A549 (cell line): Measurements from ENCODE around the gene DUSP7. TPM values are rescaled to one million over a fixed set of nuclear protein-coding genes. Genes with fewer than 3 reads are reported as not detected.
A peak's percentile ranks its signal among the peaks of the same experiment; 100 is the strongest.

Source experiments
- ATAC-seq, 2 experiments: fragments of 200-7000 bp in 1 of 2; fragments of >200 bp in 1 of 2; cut with Nextera tagmentation in 1 of 2; cut with Tn5 transposase in 1 of 2; 3 replicates each; pipeline versions ENCODE4 v1.8.0 to v1.9.1; 2018 to 2020; ENCODE audit warnings: mild to moderate bottlenecking in 1 of 2, moderate library complexity in 1 of 2
- CTCF ChIA-PET: fragments of 300-600 bp; sonication (Branson Sonifier 250); formaldehyde crosslinking; extraction: SDS; loops from one replicate; lab custom pipeline; 2021; ENCODE audit warnings: antibody characterized with exemption, inconsistent platforms; lab: Yijun Ruan, JAX
- POLR2A ChIA-PET: fragments of 350-600 bp; formaldehyde crosslinking; extraction: SDS; loops from one replicate; lab custom pipeline; 2021; ENCODE audit warnings: antibody characterized with exemption, inconsistent platforms; lab: Yijun Ruan, JAX
- DNase-seq, 2 experiments: peaks; one replicate each; pipeline versions ENCODE4 v3.0.0 to v3.0.0-alpha.2; 2011 to 2016; ENCODE audit warnings: low read depth in 1 of 2, low spot score in 1 of 2
- FAIRE-seq: peaks from 2 replicates; lab custom pipeline; 2011; peaks lifted over from hg19 to GRCh38; lab: Jason Lieb, UNC
- H3K27ac ChIP-seq, 2 experiments: fragments of >200 bp; sonication (Bioruptor Twin); formaldehyde crosslinking; 3 replicates each; pipeline ENCODE4 v1.5.1; 2016 to 2017
- H3K4me1 ChIP-seq: fragments of >200 bp; sonication (Bioruptor Twin); formaldehyde crosslinking; 3 replicates; pipeline ENCODE4 v1.6.1; 2016
- H3K4me2 ChIP-seq: fragments of >200 bp; sonication (Bioruptor Twin); formaldehyde crosslinking; 3 replicates; pipeline ENCODE4 v1.6.1; 2016
- H3K4me3 ChIP-seq: fragments of >200 bp; sonication (Bioruptor Twin); formaldehyde crosslinking; 3 replicates; pipeline ENCODE4 v1.5.1; 2016
- H3K9me3 ChIP-seq: fragments of >200 bp; sonication (Bioruptor Twin); formaldehyde crosslinking; 3 replicates; pipeline ENCODE4 v1.6.1; 2016
- EHMT2 ChIP-seq: fragments of 200-600 bp; sonication (generic); IDR thresholded peaks from 2 replicates; pipeline ENCODE4 v1.6.1; 2016; ENCODE audit warnings: antibody characterized with exemption, low read depth, mild to moderate bottlenecking, moderate library complexity
- FOSB ChIP-seq: fragments of 250-450 bp; sonication (Bioruptor Pico); IDR thresholded peaks from 2 replicates; pipeline ENCODE4 v1.5.0; 2020; ENCODE audit warnings: mild to moderate bottlenecking, moderate library complexity
- FOSL2 ChIP-seq, 2 experiments: fragments of 450-650 bp in 1 of 2; fragments of >200 bp in 1 of 2; sonication (Bioruptor Twin) in 1 of 2; formaldehyde crosslinking; IDR thresholded peaks; 2 replicates each; pipeline versions ENCODE4 v1.5.0 to v1.6.1; 2016 to 2020; ENCODE audit warnings: mild to moderate bottlenecking in 1 of 2, moderate library complexity in 1 of 2
- GATA3 ChIP-seq: IDR thresholded peaks from 2 replicates; pipeline ENCODE4 v1.6.1; 2012; ENCODE audit warnings: borderline replicate concordance
- HMGXB4 ChIP-seq: fragments of 250-450 bp; sonication (Bioruptor Pico); IDR thresholded peaks from 2 replicates; pipeline ENCODE4 v1.5.0; 2021; ENCODE audit warnings: mild to moderate bottlenecking, moderate library complexity, borderline replicate concordance
- HOXA7 ChIP-seq: fragments of 250-450 bp; sonication (Bioruptor Pico); IDR thresholded peaks from 2 replicates; pipeline ENCODE4 v1.5.0; 2020; ENCODE audit warnings: mild to moderate bottlenecking, moderate library complexity
- HOXB13 ChIP-seq: fragments of 250-450 bp; sonication (Bioruptor Pico); IDR thresholded peaks from 2 replicates; pipeline ENCODE4 v1.5.0; 2020; ENCODE audit warnings: low read depth, mild to moderate bottlenecking, moderate library complexity
- KDM5A ChIP-seq: fragments of 200-600 bp; sonication (generic); IDR thresholded peaks from 2 replicates; pipeline ENCODE4 v1.6.1; 2016; ENCODE audit warnings: antibody characterized with exemption, mild to moderate bottlenecking
- MAX ChIP-seq: IDR thresholded peaks from 2 replicates; pipeline ENCODE4 v1.6.1; 2012
- RARB ChIP-seq: fragments of 250-450 bp; sonication (Bioruptor Pico); IDR thresholded peaks from 2 replicates; pipeline ENCODE4 v1.8.0; 2021; ENCODE audit warnings: mild to moderate bottlenecking, moderate library complexity
- REST ChIP-seq: fragments of 200-600 bp; sonication (generic); IDR thresholded peaks from 2 replicates; pipeline ENCODE4 v1.6.1; 2016; ENCODE audit warnings: antibody characterized with exemption, mild to moderate bottlenecking, moderate library complexity
- RFX5 ChIP-seq: fragments of 450-650 bp; IDR thresholded peaks from 2 replicates; pipeline ENCODE4 v1.7.1; 2014; ENCODE audit warnings: antibody characterized with exemption, mild to moderate bottlenecking, moderate library complexity
- SMC3 ChIP-seq: fragments of >200 bp; sonication (Bioruptor Twin); formaldehyde crosslinking; IDR thresholded peaks from 3 replicates; pipeline ENCODE4 v1.6.1; 2018; ENCODE audit warnings: inconsistent platforms
- SREBF2 ChIP-seq: fragments of 450-650 bp; IDR thresholded peaks from 2 replicates; pipeline ENCODE4 v1.6.1; 2014; ENCODE audit warnings: mild to moderate bottlenecking, moderate library complexity
- TFCP2L1 ChIP-seq: fragments of 250-450 bp; sonication (Bioruptor Pico); IDR thresholded peaks from 2 replicates; pipeline ENCODE4 v1.5.0; 2021; ENCODE audit warnings: mild to moderate bottlenecking
- TP53 ChIP-seq: fragments of 250-450 bp; sonication (Bioruptor Pico); IDR thresholded peaks from 2 replicates; pipeline ENCODE4 v1.5.0; 2021; ENCODE audit warnings: mild to moderate bottlenecking, moderate library complexity
- USF2 ChIP-seq: fragments of 450-650 bp; IDR thresholded peaks from 2 replicates; pipeline ENCODE4 v1.6.1; 2014; ENCODE audit warnings: antibody characterized with exemption
- WGBS: methylation state at CpG from one replicate; pipeline ENCODE4 v1.1.6; 2017; ENCODE audit errors: missing lambda C conversion rate; 5-methylcytosine and 5-hydroxymethylcytosine counted together
- polyA plus RNA-seq, 4 experiments: library from polyadenylated mRNA; depleted of rRNA in 3 of 4; stranded (reverse); fragments of >200 nt; fragmentation: RNase III in 1 of 4; extraction: RNeasy Plus Mini Kit Qiagen cat#74134 plus additional on column Dnase treatment in 1 of 4; gene quantifications; 2 replicates in 3 of 4; 3 replicates in 1 of 4; pipeline ENCODE4 v1.2.3, GENCODE V29; 2011 to 2017

DUSP7 gene
- polyA plus RNA-seq, 2 of the 4 experiments (the other 2 are of a cell fraction): 4.4 to 4.8 TPM

GRCh38 chr3:52057812-52058495 lies 1.6 kb upstream of the DUSP7 start:
- ChIA-PET CTCF (interaction anchor here (0.7 to 5.3 kb wide), 5 partner anchors 13 to 115 kb away, joined by 3 to 36 read pairs (median 3); no protein-coding TSS in a partner anchor), POLR2A (interaction anchor here (1.0 to 2.8 kb wide), 2 partner anchors 22 to 62 kb away, joined by 3 to 14 read pairs; partner anchors contain the start of gene RPL29)

GRCh38 chr3:52056968-52057811 lies 819 bp upstream of the DUSP7 start:
- peak; percentile 92 to 96 for DNase-seq
- ChIA-PET POLR2A (interaction anchor here (1.0 to 2.8 kb wide), 3 partner anchors 23 to 74 kb away, joined by 3 to 14 read pairs (median 3); partner anchors contain the start of gene RPL29), CTCF (interaction anchor here (0.7 to 5.3 kb wide), 13 partner anchors 12 to 388 kb away, joined by 3 to 36 read pairs (median 3); partner anchors contain the start of genes PARP3, RPL29 and RRP9)
- Histone ChIP-seq H3K4me3 (peak overlapping the region; percentile 55), H3K27ac (peak overlapping the region; percentile 72 to 93), H3K4me2 (peak overlapping the region; percentile 99), H3K4me1 (peaks cover 23% of the 10 kb centered on the region), H3K9me3 (no peaks in the 10 kb centered on the region)
- TF ChIP-seq USF2 (peak; percentile 96), MAX (peak; percentile 82), KDM5A (no peak)
- 0% methylated on average over 11 of the region's 55 CpGs for WGBS
- FAIRE-seq: peak; percentile 67
- peak; percentile 74 to 90 for ATAC-seq

More at GRCh38 chr3:52057812-52058495, 1.6 kb upstream of the DUSP7 start:
- no peak for TF ChIP-seq EHMT2
- no peak for TF ChIP-seq RARB (CRISPR knock-in tag)
- TF ChIP-seq REST: no peak
- TF ChIP-seq FOSB (CRISPR knock-in tag): no peak
- no peak for TF ChIP-seq FOSL2 (IDR thresholded peaks at IDR 0.05)
- TF ChIP-seq FOSL2 (CRISPR knock-in tag; IDR thresholded peaks at IDR 0.05): no peak
- TF ChIP-seq HOXB13 (CRISPR knock-in tag): no peak
- no peak for TF ChIP-seq SREBF2
- no peak for TF ChIP-seq MAX
- no peak for TF ChIP-seq HOXA7
- no peak for TF ChIP-seq TP53
- TF ChIP-seq TFCP2L1 (CRISPR knock-in tag): no peak
- no peak for TF ChIP-seq HMGXB4 (CRISPR knock-in tag)
- TF ChIP-seq SMC3: no peak
- no peak for TF ChIP-seq RFX5
- no peak for TF ChIP-seq GATA3
- ATAC-seq: no peak
- peaks cover 25% of the 10 kb centered on the region for H3K4me1 ChIP-seq
- peak overlapping the region; percentile 63 to 80; a peak in 5 of 6 replicates for H3K27ac ChIP-seq
- no peak for DNase-seq
- WGBS: no CpG with 5 or more reads among the region's 14 CpGs
- peak overlapping the region; percentile 99 for H3K4me2 ChIP-seq
- peak overlapping the region; percentile 43 for H3K4me3 ChIP-seq
- FAIRE-seq: no peak
- H3K9me3 ChIP-seq: no peaks in the 10 kb centered on the region
